Measurements from ENCODE around the gene IFRD2.
A peak's percentile ranks its signal among the peaks of the same experiment; 100 is the strongest.
"Not testable (repeated sequence)": the region's sequence is repeated elsewhere in the genome, so short reads cannot be mapped to it uniquely, and the experiment has no call there.

IFRD2 gene

GRCh38 chr3:50294492-50295403 lies 2.5 kb upstream of the IFRD2 start:
- Histone ChIP-seq H3K27ac (ENCODE audit: low read length) (no peak overlapping the region), H3K4me3 (ENCODE audit: low read length in 2 of 2) (no peak overlapping the region), H3K36me3 (ENCODE audit: control insufficient read depth in 2 of 2, insufficient read depth in 2 of 2, low read length in 2 of 2) (peaks cover 5 to 7% of the 10 kb centered on the region in 2 donors), H3K4me1 (ENCODE audit: control insufficient read depth, insufficient read depth, low read length) (peaks cover 38% of the 10 kb centered on the region), H3K9ac (ENCODE audit: low read length in 2 of 2) (no peak overlapping the region), H3K27me3 (ENCODE audit: control insufficient read depth in 1 of 2, insufficient read depth in 2 of 2, low read length in 2 of 2) (no peaks in the 10 kb centered on the region), H3K9me3 (ENCODE audit: control insufficient read depth in 2 of 2, low read length in 2 of 2) (no peaks in the 10 kb centered on the region)

- no peaks in the 10 kb centered on the region for H3K9me3 ChIP-seq (ENCODE audit: control insufficient read depth in 2 of 2, low read length in 2 of 2)
- no peak overlapping the region for H3K9ac ChIP-seq (ENCODE audit: low read length in 2 of 2)
- peaks cover 11 to 13% of the 10 kb centered on the region in 2 donors for H3K36me3 ChIP-seq (ENCODE audit: control insufficient read depth in 2 of 2, insufficient read depth in 2 of 2, low read length in 2 of 2)
- H3K27me3 ChIP-seq (ENCODE audit: control insufficient read depth in 1 of 2, insufficient read depth in 2 of 2, low read length in 2 of 2): no peaks in the 10 kb centered on the region
- no peak overlapping the region for H3K27ac ChIP-seq (ENCODE audit: low read length)
- H3K4me3 ChIP-seq (ENCODE audit: low read length in 2 of 2): no peak overlapping the region
- H3K4me1 ChIP-seq (ENCODE audit: control insufficient read depth, insufficient read depth, low read length): peaks cover 34% of the 10 kb centered on the region
Observed at GRCh38 chr3:50294089-50294488, 1.9 kb upstream of the IFRD2 start.

GRCh38 chr3:50293079-50293801 lies 1.0 kb upstream of the IFRD2 start:
- Histone ChIP-seq H3K9me3 (ENCODE audit: control insufficient read depth in 2 of 2, low read length in 2 of 2) (no peaks in the 10 kb centered on the region), H3K27me3 (ENCODE audit: control insufficient read depth in 1 of 2, insufficient read depth in 2 of 2, low read length in 2 of 2) (no peaks in the 10 kb centered on the region), H3K4me3 (ENCODE audit: low read length in 2 of 2) (peak overlapping the region; percentile 50 to 92), H3K4me1 (ENCODE audit: control insufficient read depth, insufficient read depth, low read length) (peaks cover 26% of the 10 kb centered on the region), H3K36me3 (ENCODE audit: control insufficient read depth in 2 of 2, insufficient read depth in 2 of 2, low read length in 2 of 2) (peaks cover 20 to 22% of the 10 kb centered on the region in 2 donors), H3K9ac (ENCODE audit: low read length in 2 of 2) (peak overlapping the region; percentile 77 to 92), H3K27ac (ENCODE audit: low read length) (peak overlapping the region; percentile 90)

- H3K27ac ChIP-seq (ENCODE audit: low read length): no peak overlapping the region
- H3K4me1 ChIP-seq (ENCODE audit: control insufficient read depth, insufficient read depth, low read length): peaks cover 23% of the 10 kb centered on the region
- no peak overlapping the region for H3K4me3 ChIP-seq (ENCODE audit: low read length in 2 of 2)
- H3K9me3 ChIP-seq (ENCODE audit: control insufficient read depth in 2 of 2, low read length in 2 of 2): no peaks in the 10 kb centered on the region
- no peaks in the 10 kb centered on the region for H3K27me3 ChIP-seq (ENCODE audit: control insufficient read depth in 1 of 2, insufficient read depth in 2 of 2, low read length in 2 of 2)
- no peak overlapping the region for H3K9ac ChIP-seq (ENCODE audit: low read length in 2 of 2)
- H3K36me3 ChIP-seq (ENCODE audit: control insufficient read depth in 2 of 2, insufficient read depth in 2 of 2, low read length in 2 of 2): peaks cover 28 to 30% of the 10 kb centered on the region in 2 donors
Observed at GRCh38 chr3:50290161-50290641, 2.0 kb downstream of the IFRD2 start.

GRCh38 chr3:50289130-50289529 lies 3.1 kb downstream of the IFRD2 start:
- Histone ChIP-seq H3K9ac (ENCODE audit: low read length in 2 of 2) (no peak overlapping the region), H3K36me3 (ENCODE audit: control insufficient read depth in 2 of 2, insufficient read depth in 2 of 2, low read length in 2 of 2) (peaks cover 28 to 30% of the 10 kb centered on the region in 2 donors), H3K4me1 (ENCODE audit: control insufficient read depth, insufficient read depth, low read length) (peaks cover 23% of the 10 kb centered on the region), H3K9me3 (ENCODE audit: control insufficient read depth in 2 of 2, low read length in 2 of 2) (no peaks in the 10 kb centered on the region), H3K27me3 (ENCODE audit: control insufficient read depth in 1 of 2, insufficient read depth in 2 of 2, low read length in 2 of 2) (no peaks in the 10 kb centered on the region), H3K27ac (ENCODE audit: low read length) (no peak overlapping the region), H3K4me3 (ENCODE audit: low read length in 2 of 2) (no peak overlapping the region)

- no peak overlapping the region for H3K9ac ChIP-seq (ENCODE audit: low read length in 2 of 2)
- peaks cover 28 to 30% of the 10 kb centered on the region in 2 donors for H3K36me3 ChIP-seq (ENCODE audit: control insufficient read depth in 2 of 2, insufficient read depth in 2 of 2, low read length in 2 of 2)
- no peak overlapping the region for H3K27ac ChIP-seq (ENCODE audit: low read length)
- H3K9me3 ChIP-seq (ENCODE audit: control insufficient read depth in 2 of 2, low read length in 2 of 2): no peaks in the 10 kb centered on the region
- no peak overlapping the region for H3K4me3 ChIP-seq (ENCODE audit: low read length in 2 of 2)
- H3K27me3 ChIP-seq (ENCODE audit: control insufficient read depth in 1 of 2, insufficient read depth in 2 of 2, low read length in 2 of 2): no peaks in the 10 kb centered on the region
- peaks cover 23% of the 10 kb centered on the region for H3K4me1 ChIP-seq (ENCODE audit: control insufficient read depth, insufficient read depth, low read length)
Observed at GRCh38 chr3:50288387-50289007, 3.7 kb downstream of the IFRD2 start.

- Histone ChIP-seq H3K4me3 (ENCODE audit: low read length in 2 of 2) (no peak overlapping the region), H3K27ac (ENCODE audit: low read length) (no peak overlapping the region), H3K4me1 (ENCODE audit: control insufficient read depth, insufficient read depth, low read length) (peaks cover 14% of the 10 kb centered on the region), H3K36me3 (ENCODE audit: control insufficient read depth in 2 of 2, insufficient read depth in 2 of 2, low read length in 2 of 2) (peaks cover 28 to 30% of the 10 kb centered on the region in 2 donors), H3K9me3 (ENCODE audit: control insufficient read depth in 2 of 2, low read length in 2 of 2) (no peaks in the 10 kb centered on the region), H3K9ac (ENCODE audit: low read length in 2 of 2) (no peak overlapping the region), H3K27me3 (ENCODE audit: control insufficient read depth in 1 of 2, insufficient read depth in 2 of 2, low read length in 2 of 2) (no peaks in the 10 kb centered on the region)
Observed at GRCh38 chr3:50287262-50287661, 5.0 kb downstream of the IFRD2 start.

GRCh38 chr3:50286322-50287227 lies 5.7 kb downstream of the IFRD2 start:
- H3K36me3 ChIP-seq (ENCODE audit: control insufficient read depth in 2 of 2, insufficient read depth in 2 of 2, low read length in 2 of 2): peaks cover 28 to 30% of the 10 kb centered on the region in 2 donors
- H3K27ac ChIP-seq (ENCODE audit: low read length): no peak overlapping the region
- H3K9me3 ChIP-seq (ENCODE audit: control insufficient read depth in 2 of 2, low read length in 2 of 2): no peaks in the 10 kb centered on the region
- no peaks in the 10 kb centered on the region for H3K27me3 ChIP-seq (ENCODE audit: control insufficient read depth in 1 of 2, insufficient read depth in 2 of 2, low read length in 2 of 2)
- H3K4me3 ChIP-seq (ENCODE audit: low read length in 2 of 2): no peak overlapping the region
- no peak overlapping the region for H3K9ac ChIP-seq (ENCODE audit: low read length in 2 of 2)
- H3K4me1 ChIP-seq (ENCODE audit: control insufficient read depth, insufficient read depth, low read length): peaks cover 12% of the 10 kb centered on the region

GRCh38 chr3:50284121-50284520 lies 8.1 kb downstream of the IFRD2 start:
- not testable (repeated sequence) for H3K4me3 ChIP-seq (ENCODE audit: low read length in 2 of 2); H3K9ac ChIP-seq (ENCODE audit: low read length in 2 of 2); H3K4me1 ChIP-seq (ENCODE audit: control insufficient read depth, insufficient read depth, low read length); H3K27ac ChIP-seq (ENCODE audit: low read length); H3K27me3 ChIP-seq (ENCODE audit: control insufficient read depth in 1 of 2, insufficient read depth in 2 of 2, low read length in 2 of 2); H3K9me3 ChIP-seq (ENCODE audit: control insufficient read depth in 2 of 2, low read length in 2 of 2)
- H3K36me3 ChIP-seq (ENCODE audit: control insufficient read depth in 2 of 2, insufficient read depth in 2 of 2, low read length in 2 of 2): peaks cover 17% of the 10 kb centered on the region in 2 donors

Data from stomach smooth muscle (tissue), 2 donors.